ENCODE measurements around the gene SLC3A2. TPM values are rescaled to one million over a fixed set of nuclear protein-coding genes. Genes with fewer than 3 reads are reported as not detected.
A peak's percentile ranks its signal among the peaks of the same experiment; 100 is the strongest.

The SLC3A2 gene
- total RNA-seq, 2 experiments from 2014 or later, result 231 to 234 TPM

DNA sequence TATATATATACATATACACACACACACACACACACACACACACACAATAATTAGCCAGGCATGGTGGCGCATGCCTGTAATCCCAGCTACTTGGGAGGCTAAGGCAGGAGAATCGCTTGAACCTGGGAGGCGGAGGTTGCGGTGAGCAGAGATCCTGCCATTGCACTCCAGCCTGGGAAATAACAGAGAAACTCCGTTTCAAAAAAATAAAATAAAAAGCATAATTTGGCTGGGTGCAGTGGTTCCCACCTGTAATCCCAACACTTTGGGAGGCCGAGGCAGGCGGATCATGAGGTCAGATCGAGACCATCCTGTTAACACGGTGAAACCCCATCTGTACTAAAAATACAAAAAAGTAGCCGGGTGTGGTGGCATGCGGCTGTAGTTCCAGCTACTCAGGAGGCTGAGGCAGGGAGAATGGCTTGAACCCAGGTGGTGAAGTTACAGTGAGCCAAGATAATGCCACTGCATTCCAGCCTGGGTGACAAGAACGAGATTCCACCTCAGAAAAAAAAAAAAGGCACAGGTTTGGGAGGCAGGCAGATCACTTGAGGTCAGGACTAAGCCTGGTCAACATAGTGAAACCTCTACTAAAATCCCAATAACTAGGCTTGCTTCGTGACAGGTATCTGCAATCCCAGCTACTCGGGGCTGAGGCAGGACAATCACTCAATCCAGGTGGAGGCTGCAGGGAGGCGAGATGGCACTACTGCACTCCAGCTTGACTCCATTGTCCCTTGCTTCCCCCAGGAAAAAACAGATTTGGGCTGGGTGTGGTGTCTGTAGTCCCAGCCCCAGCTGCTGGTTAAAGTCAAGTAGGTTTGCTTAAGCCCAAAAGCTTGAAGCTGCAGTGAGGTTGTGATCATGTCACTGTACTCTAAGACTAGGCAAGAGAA, 29.5 kb upstream of the SLC3A2 start:
- H3K27ac Mint-ChIP-seq, result peak overlapping the region; percentile 57
- H3K36me3 Mint-ChIP-seq (ENCODE audit: low read depth), result peaks cover 48% of the 10 kb centered on the region
- Histone ChIP-seq H3K9me3 (ENCODE audit: control insufficient read depth in 1 of 2, insufficient read depth in 1 of 2, low read length in 2 of 2) (no peaks in the 10 kb centered on the region), H3K27ac (ENCODE audit: low read depth in 1 of 2, low read length in 2 of 2) (peak overlapping the region; percentile 10 to 26), H3K36me3 (ENCODE audit: insufficient read depth, low read length) (peaks cover 38% of the 10 kb centered on the region), H3K4me1 (ENCODE audit: insufficient read depth, low read length) (peaks cover 31% of the 10 kb centered on the region), H3K4me3 (ENCODE audit: low read length) (no peak overlapping the region), H3K27me3 (ENCODE audit: control insufficient read depth in 1 of 2, insufficient read depth in 2 of 2, low read length in 2 of 2) (no peaks in the 10 kb centered on the region)
- intact Hi-C loops (cut with DNase I, micrococcal nuclease), result no loop called here
- H3K9me3 Mint-ChIP-seq, result no peaks in the 10 kb centered on the region
- H3K4me1 Mint-ChIP-seq (ENCODE audit: low read depth), result peaks cover 52% of the 10 kb centered on the region
- DNase-seq, result no peak
- H3K4me3 Mint-ChIP-seq, result peak overlapping the region; percentile 57
- no peak for ATAC-seq (ENCODE audit: poor library complexity)
- POLR2A ChIA-PET, result interaction anchor here (1.2 to 9.4 kb wide), 8 partner anchors 9 to 260 kb away, joined by 3 to 599 read pairs (median 4); partner anchors contain the start of genes C11orf98, CSKMT, HNRNPUL2 and NXF1
- TF ChIP-seq, protein P1, sequence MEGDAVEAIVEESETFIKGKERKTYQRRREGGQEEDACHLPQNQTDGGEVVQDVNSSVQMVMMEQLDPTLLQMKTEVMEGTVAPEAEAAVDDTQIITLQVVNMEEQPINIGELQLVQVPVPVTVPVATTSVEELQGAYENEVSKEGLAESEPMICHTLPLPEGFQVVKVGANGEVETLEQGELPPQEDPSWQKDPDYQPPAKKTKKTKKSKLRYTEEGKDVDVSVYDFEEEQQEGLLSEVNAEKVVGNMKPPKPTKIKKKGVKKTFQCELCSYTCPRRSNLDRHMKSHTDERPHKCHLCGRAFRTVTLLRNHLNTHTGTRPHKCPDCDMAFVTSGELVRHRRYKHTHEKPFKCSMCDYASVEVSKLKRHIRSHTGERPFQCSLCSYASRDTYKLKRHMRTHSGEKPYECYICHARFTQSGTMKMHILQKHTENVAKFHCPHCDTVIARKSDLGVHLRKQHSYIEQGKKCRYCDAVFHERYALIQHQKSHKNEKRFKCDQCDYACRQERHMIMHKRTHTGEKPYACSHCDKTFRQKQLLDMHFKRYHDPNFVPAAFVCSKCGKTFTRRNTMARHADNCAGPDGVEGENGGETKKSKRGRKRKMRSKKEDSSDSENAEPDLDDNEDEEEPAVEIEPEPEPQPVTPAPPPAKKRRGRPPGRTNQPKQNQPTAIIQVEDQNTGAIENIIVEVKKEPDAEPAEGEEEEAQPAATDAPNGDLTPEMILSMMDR (IDR thresholded peaks at IDR 0.05), result no peak
- CTCF ChIA-PET, result interaction anchor here (0.7 to 3.3 kb wide), 2 partner anchors 14 to 65 kb away, joined by 3 to 13 read pairs; partner anchors contain the start of gene TMEM179B
- no peaks in the 10 kb centered on the region for H3K27me3 Mint-ChIP-seq

DNA sequence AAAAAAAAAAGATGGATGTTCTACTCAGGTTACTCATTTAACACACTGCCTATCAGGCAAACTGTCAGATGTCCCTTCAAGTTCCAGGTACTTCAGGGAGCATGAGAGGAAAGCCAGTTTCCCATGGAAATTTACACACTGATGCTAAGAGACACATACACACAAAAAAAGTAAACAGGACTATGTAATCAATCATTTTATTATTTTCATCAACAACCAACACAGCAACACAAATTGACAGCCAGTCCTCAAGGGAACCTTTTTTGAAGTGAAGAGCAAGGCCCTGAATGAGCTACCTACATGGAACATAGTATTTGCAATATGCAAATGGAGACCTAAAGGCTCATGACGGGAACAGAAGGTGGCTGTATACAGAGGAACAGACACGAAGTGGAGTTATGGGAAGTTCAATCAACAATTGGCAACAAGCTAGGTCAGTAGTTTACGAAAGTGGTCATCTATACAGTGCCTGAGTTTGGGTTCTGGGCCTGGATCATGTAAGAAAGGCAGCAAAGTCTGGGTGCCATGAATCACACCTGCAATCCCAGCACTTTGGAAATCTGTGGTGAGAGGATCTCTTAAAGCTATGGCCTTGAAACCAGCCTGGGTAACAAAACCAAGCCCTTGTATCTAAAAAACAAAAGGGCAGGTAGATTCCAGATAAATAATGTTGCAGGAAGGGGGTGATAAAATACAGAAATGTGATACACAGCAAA, 28.7 kb upstream of the SLC3A2 start:
- POLR2A ChIA-PET, result interaction anchor here (1.0 to 9.4 kb wide), 8 partner anchors 10 to 260 kb away, joined by 3 to 599 read pairs (median 4); partner anchors contain the start of genes C11orf98, CSKMT, HNRNPUL2 and NXF1
- Mint-ChIP-seq H3K4me1 (ENCODE audit: low read depth) (peaks cover 56% of the 10 kb centered on the region), H3K4me3 (peak overlapping the region; percentile 57), H3K27ac (peak overlapping the region; percentile 57), H3K9me3 (no peaks in the 10 kb centered on the region), H3K27me3 (no peaks in the 10 kb centered on the region), H3K36me3 (ENCODE audit: low read depth) (peaks cover 48% of the 10 kb centered on the region)
- ATAC-seq (ENCODE audit: poor library complexity) (no peak), DNase-seq (no peak)
- peaks cover 39% of the 10 kb centered on the region for H3K4me1 ChIP-seq (ENCODE audit: insufficient read depth, low read length)
- H3K4me3 ChIP-seq (ENCODE audit: low read length), result no peak overlapping the region
- peaks cover 38% of the 10 kb centered on the region for H3K36me3 ChIP-seq (ENCODE audit: insufficient read depth, low read length)
- CTCF ChIA-PET, result interaction anchor here (0.7 to 3.3 kb wide), 2 partner anchors 13 to 65 kb away, joined by 3 to 13 read pairs; partner anchors contain the start of gene TMEM179B
- no peaks in the 10 kb centered on the region for H3K9me3 ChIP-seq (ENCODE audit: control insufficient read depth in 1 of 2, insufficient read depth in 1 of 2, low read length in 2 of 2)
- H3K27ac ChIP-seq (ENCODE audit: low read depth in 1 of 2, low read length in 2 of 2), result peak overlapping the region in 1 of 2 donors; percentile 26
- intact Hi-C loops (cut with DNase I, micrococcal nuclease), result no loop called here
- TF ChIP-seq, protein P1 (IDR thresholded peaks at IDR 0.05), result no peak
- H3K27me3 ChIP-seq (ENCODE audit: control insufficient read depth in 1 of 2, insufficient read depth in 2 of 2, low read length in 2 of 2), result no peaks in the 10 kb centered on the region

DNA sequence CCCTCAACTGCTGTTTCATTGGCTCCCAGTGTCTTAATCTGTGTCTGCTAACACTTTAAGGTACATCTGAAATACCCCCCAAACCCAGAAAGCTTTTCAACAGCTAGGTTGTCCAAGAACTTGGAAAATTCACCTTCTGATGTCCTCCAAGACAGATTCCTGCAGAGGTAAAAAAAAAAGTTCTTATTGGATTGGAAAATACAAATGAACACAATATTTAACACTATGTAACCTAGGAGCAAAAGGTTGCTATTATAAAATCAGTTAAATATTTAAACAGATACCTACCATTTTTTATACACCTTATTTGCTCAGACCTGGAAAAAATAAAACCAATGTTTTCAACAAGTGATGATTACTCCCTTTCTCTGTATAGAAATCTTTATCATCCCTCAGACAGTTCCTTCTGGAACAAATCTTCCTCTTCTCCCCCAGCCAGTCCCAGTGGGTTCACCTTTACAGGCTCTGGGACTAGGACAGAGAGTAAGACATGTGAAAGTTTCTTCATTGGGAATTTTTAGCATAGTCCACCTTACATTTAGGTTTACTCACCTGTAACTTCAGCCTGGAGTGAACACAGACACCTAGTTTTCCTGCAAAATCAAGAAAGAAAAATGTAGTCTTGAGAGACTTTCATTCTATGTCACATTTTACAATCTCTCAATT, 28.0 kb upstream of the SLC3A2 start:
- Mint-ChIP-seq H3K27me3 (no peaks in the 10 kb centered on the region), H3K4me1 (ENCODE audit: low read depth) (peaks cover 58% of the 10 kb centered on the region), H3K36me3 (ENCODE audit: low read depth) (peaks cover 48% of the 10 kb centered on the region), H3K4me3 (peak overlapping the region; percentile 98), H3K9me3 (no peaks in the 10 kb centered on the region), H3K27ac (peak overlapping the region; percentile 90)
- ChIA-PET CTCF (interaction anchor here (0.6 to 4.6 kb wide), 3 partner anchors 66 to 109 kb away, joined by 3 to 58 read pairs (median 13); partner anchors contain the start of gene TMEM179B), POLR2A (interaction anchor here (1.0 to 9.4 kb wide), 10 partner anchors 10 to 261 kb away, joined by 3 to 599 read pairs (median 44); partner anchors contain the start of genes HNRNPUL2, NXF1, STX5 and TEX54)
- intact Hi-C loops (cut with DNase I, micrococcal nuclease), result no loop called here
- H3K4me3 ChIP-seq (ENCODE audit: low read length), result no peak overlapping the region
- H3K27me3 ChIP-seq (ENCODE audit: control insufficient read depth in 1 of 2, insufficient read depth in 2 of 2, low read length in 2 of 2), result no peaks in the 10 kb centered on the region
- H3K27ac ChIP-seq (ENCODE audit: low read depth in 1 of 2, low read length in 2 of 2), result no peak overlapping the region
- TF ChIP-seq, protein P1 (IDR thresholded peaks at IDR 0.05), result no peak
- H3K9me3 ChIP-seq (ENCODE audit: control insufficient read depth in 1 of 2, insufficient read depth in 1 of 2, low read length in 2 of 2), result no peaks in the 10 kb centered on the region
- H3K4me1 ChIP-seq (ENCODE audit: insufficient read depth, low read length), result peaks cover 44% of the 10 kb centered on the region
- DNase-seq (no peak), ATAC-seq (ENCODE audit: poor library complexity) (no peak)
- peaks cover 38% of the 10 kb centered on the region for H3K36me3 ChIP-seq (ENCODE audit: insufficient read depth, low read length)

Measured in CD4-positive, alpha-beta T cell (primary cell).